AG09319 (cell line): ENCODE data around the gene PIR.

Experiments used
- DNase-seq: peaks from one replicate; pipeline ENCODE4 v3.0.0-alpha.2; 2010; ENCODE audit warnings: low read depth; ENCODE audit errors: extremely low read depth
- CTCF ChIP-seq: IDR thresholded peaks from 2 replicates; pipeline ENCODE4 v1.5.1; 2011; ENCODE audit warnings: low read depth, mild to moderate bottlenecking, inconsistent platforms, low read length, moderate library complexity

Gene PIR

GRCh38 chrX:15515931-15516330 lies 22.8 kb upstream of the PIR start:
- DNase-seq, result no peak
- TF ChIP-seq CTCF, result no peak

GRCh38 chrX:15514279-15514678 lies 21.1 kb upstream of the PIR start:
- DNase-seq, result no peak

GRCh38 chrX:15512401-15512965 lies 19.4 kb upstream of the PIR start:
- no peak for TF ChIP-seq CTCF
- DNase-seq, result no peak

More at GRCh38 chrX:15514279-15514678, 21.1 kb upstream of the PIR start:
- TF ChIP-seq CTCF, result no peak

GRCh38 chrX:15511563-15511962 lies 18.4 kb upstream of the PIR start:
- no peak for DNase-seq
- TF ChIP-seq CTCF, result no peak

GRCh38 chrX:15509845-15510244 lies 16.7 kb upstream of the PIR start:
- DNase-seq, result no peak
- TF ChIP-seq CTCF, result no peak

- TF ChIP-seq CTCF, result no peak
- no peak for DNase-seq
Observed at GRCh38 chrX:15507005-15507404, 13.9 kb upstream of the PIR start.

GRCh38 chrX:15505101-15505500 lies 12.0 kb upstream of the PIR start:
- TF ChIP-seq CTCF, result no peak
- no peak for DNase-seq
